ENCODE measurements around the gene NT5DC3.

- TF ChIP-seq ZNF384 (IDR thresholded peaks at IDR 0.05; ENCODE audit: low read depth, low read length) (no peak), IRF9 (tag; IDR thresholded peaks at IDR 0.05) (no peak), POLR2A (conservative IDR thresholded peaks at IDR 0.05) (no peak), PHF8 (IDR thresholded peaks at IDR 0.05; ENCODE audit: borderline replicate concordance, low read length) (no peak), ZNF263 (CRISPR knock-in tag; IDR thresholded peaks at IDR 0.05; ENCODE audit: borderline replicate concordance) (no peak), ZNF133 (CRISPR knock-in tag; IDR thresholded peaks at IDR 0.05) (no peak), POLR2AphosphoS5 (IDR thresholded peaks at IDR 0.05; ENCODE audit: control insufficient read depth, insufficient read depth, low read depth, low read length) (no peak), EZH2 (IDR thresholded peaks at IDR 0.05; ENCODE audit: borderline replicate concordance, low read depth, low read length) (no peak), RAD51 (IDR thresholded peaks at IDR 0.05; ENCODE audit: borderline replicate concordance, low read depth) (no peak), EP300 (IDR thresholded peaks at IDR 0.05; ENCODE audit: low read length) (no peak)
- TF ChIP-seq, protein P1, sequence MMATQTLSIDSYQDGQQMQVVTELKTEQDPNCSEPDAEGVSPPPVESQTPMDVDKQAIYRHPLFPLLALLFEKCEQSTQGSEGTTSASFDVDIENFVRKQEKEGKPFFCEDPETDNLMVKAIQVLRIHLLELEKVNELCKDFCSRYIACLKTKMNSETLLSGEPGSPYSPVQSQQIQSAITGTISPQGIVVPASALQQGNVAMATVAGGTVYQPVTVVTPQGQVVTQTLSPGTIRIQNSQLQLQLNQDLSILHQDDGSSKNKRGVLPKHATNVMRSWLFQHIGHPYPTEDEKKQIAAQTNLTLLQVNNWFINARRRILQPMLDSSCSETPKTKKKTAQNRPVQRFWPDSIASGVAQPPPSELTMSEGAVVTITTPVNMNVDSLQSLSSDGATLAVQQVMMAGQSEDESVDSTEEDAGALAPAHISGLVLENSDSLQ (IDR thresholded peaks at IDR 0.05) = no peak
- TF ChIP-seq, protein P2, sequence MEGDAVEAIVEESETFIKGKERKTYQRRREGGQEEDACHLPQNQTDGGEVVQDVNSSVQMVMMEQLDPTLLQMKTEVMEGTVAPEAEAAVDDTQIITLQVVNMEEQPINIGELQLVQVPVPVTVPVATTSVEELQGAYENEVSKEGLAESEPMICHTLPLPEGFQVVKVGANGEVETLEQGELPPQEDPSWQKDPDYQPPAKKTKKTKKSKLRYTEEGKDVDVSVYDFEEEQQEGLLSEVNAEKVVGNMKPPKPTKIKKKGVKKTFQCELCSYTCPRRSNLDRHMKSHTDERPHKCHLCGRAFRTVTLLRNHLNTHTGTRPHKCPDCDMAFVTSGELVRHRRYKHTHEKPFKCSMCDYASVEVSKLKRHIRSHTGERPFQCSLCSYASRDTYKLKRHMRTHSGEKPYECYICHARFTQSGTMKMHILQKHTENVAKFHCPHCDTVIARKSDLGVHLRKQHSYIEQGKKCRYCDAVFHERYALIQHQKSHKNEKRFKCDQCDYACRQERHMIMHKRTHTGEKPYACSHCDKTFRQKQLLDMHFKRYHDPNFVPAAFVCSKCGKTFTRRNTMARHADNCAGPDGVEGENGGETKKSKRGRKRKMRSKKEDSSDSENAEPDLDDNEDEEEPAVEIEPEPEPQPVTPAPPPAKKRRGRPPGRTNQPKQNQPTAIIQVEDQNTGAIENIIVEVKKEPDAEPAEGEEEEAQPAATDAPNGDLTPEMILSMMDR (IDR thresholded peaks at IDR 0.05 in 2 of 3, conservative IDR thresholded peaks at IDR 0.05 in 1 of 3; ENCODE audit: insufficient read depth in 2 of 3, low read depth in 1 of 3, low read length in 3 of 3) = no peak
Observed at GRCh38 chr12:103801709-103802585, 39.1 kb downstream of the NT5DC3 start.
